GM10266 (cell line): ENCODE data around the gene CDK5RAP3.
"Not testable (repeated sequence)": the region's sequence is repeated elsewhere in the genome, so short reads cannot be mapped to it uniquely, and the experiment has no call there.

ENCODE experiments used
- DNase-seq: peaks from one replicate; pipeline ENCODE4 v3.0.0; 2012; ENCODE audit errors: extremely low spot score
- TF ChIP-seq, protein P1 (sequence below): IDR thresholded peaks from 2 replicates; pipeline ENCODE4 v1.5.1; 2012; ENCODE audit warnings: mild to moderate bottlenecking, low read depth; ENCODE audit not compliant: control insufficient read depth, insufficient read depth; ENCODE audit errors: missing control alignments

CDK5RAP3 gene

DNA sequence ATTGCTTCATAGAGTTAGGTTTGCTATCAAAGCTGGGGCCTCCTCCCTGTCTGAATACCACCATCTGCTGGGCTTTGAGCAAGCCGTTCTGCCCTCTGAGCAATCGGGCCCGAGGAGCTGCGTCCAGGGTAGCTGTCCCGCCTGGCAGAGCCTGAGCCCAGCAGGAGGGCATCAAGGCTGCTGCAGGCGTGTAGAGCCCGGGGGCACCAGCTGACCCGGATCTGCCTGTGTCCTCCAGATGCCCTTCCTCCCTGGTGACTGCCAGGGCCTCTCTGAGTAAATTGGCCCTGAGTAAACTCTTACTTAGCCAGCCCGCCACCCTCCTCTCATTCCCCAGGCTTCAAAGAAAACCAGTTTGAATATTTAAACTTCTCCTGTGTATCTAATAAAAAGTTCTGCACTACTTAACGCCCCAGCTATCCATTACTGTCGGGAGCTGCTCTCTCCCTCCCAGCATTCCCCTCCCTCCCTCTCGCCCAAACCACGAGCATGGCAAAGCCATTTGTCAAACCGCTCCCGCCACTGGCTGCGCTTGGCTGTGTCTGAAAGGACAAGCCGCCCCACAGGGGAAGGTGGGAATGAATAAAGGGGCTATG, 16.4 kb downstream of the CDK5RAP3 start:
- TF ChIP-seq, protein P1, sequence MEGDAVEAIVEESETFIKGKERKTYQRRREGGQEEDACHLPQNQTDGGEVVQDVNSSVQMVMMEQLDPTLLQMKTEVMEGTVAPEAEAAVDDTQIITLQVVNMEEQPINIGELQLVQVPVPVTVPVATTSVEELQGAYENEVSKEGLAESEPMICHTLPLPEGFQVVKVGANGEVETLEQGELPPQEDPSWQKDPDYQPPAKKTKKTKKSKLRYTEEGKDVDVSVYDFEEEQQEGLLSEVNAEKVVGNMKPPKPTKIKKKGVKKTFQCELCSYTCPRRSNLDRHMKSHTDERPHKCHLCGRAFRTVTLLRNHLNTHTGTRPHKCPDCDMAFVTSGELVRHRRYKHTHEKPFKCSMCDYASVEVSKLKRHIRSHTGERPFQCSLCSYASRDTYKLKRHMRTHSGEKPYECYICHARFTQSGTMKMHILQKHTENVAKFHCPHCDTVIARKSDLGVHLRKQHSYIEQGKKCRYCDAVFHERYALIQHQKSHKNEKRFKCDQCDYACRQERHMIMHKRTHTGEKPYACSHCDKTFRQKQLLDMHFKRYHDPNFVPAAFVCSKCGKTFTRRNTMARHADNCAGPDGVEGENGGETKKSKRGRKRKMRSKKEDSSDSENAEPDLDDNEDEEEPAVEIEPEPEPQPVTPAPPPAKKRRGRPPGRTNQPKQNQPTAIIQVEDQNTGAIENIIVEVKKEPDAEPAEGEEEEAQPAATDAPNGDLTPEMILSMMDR: no peak
- DNase-seq: no peak

- not testable (repeated sequence) for DNase-seq
Measured at GRCh38 chr17:47988445-47988844, 17.5 kb downstream of the CDK5RAP3 start.

GRCh38 chr17:47989159-47989558, 18.2 kb downstream of the CDK5RAP3 start:
- DNase-seq: no peak
- TF ChIP-seq, protein P1: no peak

DNA sequence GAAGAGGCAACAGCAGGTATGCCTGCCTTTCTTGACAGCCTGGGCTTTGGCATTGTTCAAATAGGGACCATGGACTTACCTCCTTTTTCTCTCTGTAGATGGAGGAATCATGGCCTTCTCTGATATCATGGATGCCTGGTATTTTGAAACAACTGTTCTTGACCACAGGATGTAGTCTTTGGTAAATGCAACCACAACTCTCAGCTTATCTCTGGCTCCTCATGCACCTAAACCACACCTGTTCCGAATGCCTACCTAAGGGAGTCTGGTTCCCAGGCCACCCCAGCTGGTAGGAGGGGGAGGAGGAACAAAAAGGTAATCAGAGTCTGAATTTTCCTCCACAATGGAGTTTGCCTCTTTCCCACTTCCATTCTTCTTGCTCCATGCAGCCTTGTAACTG, 18.8 kb downstream of the CDK5RAP3 start:
- TF ChIP-seq, protein P1: no peak
- no peak for DNase-seq

DNA sequence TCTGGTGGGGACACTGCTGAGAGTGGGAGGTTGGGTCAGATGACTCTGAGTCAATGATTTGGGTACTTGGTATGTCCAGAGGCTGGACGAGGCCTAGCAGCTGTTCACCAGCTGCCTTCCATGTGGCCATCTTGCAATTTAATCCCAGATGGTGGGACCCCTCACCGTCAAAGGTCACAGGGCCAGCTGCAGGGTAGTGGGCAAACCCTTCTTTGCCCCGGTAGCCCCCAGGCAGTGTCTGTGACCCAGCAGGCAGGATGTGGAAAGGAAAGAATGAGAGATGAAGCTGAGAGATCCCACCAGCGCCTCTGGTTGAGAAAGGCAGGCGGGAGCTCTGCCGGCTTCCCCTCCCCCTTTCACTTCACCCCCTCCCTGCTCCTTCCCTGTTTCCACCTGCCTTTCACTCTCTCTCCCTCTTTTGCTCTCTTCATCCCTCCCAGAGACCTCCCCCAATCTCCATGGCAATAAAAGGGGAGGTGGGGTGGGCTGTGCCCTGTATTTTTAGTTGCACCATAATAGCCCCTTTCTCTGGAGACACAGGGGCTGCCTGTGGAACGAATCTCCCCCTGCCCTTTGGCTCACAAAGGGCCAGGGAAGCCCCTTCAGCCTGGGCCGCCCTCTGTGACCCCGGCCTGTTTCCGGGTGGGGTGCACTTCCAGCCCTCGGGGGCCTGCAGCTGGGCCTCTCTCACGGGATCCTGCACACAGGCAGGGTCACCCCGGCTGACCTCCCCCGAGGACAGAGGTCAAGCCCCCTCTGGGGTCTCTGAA, 20.2 kb downstream of the CDK5RAP3 start:
- no peak for DNase-seq
- TF ChIP-seq, protein P1: no peak

- TF ChIP-seq, protein P1: no peak
- DNase-seq: no peak
Measured at GRCh38 chr17:47992216-47992615, 21.3 kb downstream of the CDK5RAP3 start.

DNA sequence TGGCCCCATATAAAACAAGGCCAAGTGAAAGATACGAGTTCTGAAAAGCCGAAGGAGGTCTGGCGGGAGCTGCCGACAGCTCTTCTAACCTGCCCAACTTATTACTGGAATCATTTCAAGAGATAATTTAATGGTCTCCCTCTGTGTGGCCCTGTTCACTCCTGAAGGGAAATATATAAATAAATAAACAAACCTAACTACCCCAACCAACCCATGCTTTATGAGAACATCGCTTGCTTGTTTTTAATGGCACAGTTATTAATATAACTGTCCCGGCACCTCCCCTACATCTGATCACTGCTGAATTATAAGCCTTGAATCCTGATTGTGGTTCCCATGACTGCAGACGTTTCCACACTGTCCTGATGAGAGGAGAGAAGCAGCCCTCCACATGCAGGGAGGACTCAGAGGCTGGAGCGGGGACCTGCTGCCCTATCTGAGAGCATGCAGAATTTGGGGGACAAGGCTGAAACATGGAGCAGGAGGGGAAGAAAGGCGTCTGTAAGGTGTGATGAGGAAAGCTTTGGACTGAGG, 22.2 kb downstream of the CDK5RAP3 start:
- DNase-seq: no peak

More for the DNA sequence above, 22.2 kb downstream of the CDK5RAP3 start:
- TF ChIP-seq, protein P1: no peak
